Measurements from ENCODE around the gene FAIM2.

FAIM2 gene

DNA sequence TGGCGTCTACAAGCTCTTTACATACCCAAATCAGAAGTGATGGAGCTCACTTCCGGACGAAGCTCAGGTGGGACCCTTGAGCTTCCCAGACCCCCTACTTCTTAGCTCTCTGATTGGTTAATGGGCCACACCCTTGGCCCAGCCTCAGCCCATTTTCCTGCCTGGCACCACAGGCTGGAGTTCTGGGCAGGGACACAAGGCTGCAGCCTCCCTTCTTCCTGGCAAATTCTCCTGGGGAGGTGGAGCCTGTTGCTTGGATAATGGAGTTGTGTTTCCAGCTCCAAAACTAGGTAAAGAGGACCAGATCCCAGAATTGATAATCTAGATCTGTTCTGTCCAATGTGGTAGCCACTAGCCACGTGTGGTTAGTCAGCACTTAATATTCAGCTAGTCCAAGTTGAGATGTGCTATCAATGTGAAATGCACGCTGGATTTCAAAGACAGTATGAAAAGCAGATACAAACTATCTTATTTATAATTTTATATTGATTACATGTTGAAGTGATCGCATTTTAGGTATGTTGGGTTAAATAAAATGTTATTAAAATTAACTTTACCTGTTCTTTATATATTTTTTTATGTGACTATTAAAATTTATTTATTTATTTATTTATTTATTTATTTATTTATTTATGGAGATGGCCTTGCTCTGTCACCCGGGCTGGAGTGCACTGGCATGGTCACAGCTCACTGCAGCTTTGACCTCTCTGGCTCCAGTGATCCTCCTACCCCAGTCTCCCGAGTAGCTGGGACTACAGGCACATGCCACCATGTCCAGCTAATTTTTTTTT, 12.6 kb upstream of the FAIM2 start:
- DNase-seq, result no peak

DNA sequence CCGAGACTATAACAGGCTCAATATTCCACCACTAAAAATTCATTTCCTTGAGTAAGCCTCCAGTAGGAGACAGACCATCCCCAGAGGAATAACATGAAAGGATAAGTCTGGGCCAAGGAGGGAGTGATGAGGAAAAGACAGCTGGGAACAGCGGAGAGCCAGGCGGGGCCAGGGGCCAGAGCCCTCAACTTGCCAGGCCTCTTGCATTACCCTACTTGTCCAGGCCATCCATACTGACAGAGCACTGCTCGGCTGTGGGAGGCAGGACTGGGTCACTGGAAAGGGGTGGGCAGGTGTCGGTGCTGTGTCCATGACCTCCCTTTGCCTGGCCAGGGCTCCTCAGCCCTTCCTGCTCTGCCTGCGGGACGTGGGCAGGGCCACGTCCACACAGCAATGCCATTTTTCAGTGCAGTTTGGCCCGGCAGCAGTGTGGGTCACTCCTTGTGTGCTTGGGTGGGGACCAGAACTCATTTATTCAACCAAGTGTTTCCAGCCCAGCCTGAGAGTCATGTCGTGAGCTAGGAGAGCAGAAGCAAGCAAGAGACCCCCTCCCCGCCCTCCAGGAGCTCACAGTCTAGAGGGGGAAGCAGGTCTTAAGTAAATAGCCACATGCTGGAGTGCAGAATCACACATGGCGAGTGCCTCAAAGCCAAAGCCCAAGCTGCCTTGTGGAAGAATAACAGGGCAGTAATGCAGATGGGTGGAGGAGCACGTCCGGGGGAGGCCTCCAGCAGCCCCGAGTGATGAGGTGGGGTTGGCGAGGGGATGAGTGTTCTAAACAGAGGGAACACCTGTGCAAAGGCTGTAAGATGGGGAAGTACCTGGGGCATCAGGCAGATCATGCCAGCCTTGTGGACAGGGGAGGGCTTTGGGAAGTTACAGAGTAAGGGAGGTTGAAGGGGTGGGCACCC, 8.9 kb upstream of the FAIM2 start:
- DNase-seq, result no peak

DNA sequence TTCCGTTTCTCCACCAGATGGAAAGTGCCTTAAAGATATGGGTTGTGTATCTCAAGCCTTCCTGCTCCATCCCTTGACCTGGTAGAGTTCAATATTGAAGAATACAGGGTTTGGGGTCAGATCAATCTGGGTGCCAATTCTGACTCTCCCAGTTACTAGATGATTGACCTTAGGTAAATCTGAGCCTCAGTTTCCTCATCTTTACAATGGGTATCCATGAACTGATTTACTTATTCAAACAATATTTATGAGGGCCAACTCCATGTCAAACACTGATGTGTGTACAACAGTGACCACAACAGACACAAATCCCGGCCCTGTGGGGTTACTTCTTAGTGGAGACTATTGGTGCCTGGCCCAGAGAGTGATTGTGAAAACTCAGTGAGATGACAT, 7.5 kb upstream of the FAIM2 start:
- DNase-seq, result no peak

DNA sequence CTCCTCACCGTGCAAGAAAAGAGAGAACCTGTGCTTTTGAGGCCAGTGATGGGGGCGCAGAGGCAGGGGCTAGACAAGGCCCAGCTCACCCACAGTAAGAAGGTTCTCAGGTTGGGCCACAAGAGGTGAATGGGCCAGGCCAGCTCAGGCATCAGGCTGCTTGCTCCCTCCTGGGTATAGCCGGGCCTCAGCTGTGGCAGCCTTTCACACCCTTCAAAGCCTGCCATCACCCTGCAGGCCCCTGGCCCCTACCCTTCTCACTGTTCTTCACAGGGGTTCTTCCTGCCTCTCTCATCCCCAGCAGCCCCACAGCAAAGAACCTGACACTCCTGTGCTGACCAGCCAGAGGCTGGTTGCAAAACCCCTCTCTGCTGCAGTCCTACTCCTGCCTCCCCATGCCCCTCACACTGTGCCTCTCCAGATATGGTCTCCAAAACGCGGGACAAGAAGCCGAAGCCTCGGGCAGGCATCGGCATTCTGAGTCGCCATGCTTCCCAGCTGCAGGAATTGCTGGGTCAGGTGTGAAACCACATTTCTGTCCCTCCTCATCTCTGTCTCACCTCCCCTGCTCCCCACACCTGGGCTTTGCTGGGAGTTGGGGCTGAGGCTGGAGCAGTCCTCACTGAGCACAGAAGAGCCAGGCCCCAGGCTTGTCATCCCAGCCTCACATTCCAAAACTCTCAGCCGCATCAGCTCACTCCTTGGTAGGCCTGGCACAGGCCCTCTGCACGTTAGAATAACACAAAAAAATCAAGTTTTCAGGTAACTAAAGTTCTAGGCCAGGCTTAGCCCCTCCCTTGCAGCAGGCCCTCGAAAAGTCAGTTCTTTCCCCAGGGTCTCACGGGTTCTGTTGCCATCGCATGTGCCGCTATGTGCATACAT, 6.9 kb upstream of the FAIM2 start:
- no peak for DNase-seq

DNA sequence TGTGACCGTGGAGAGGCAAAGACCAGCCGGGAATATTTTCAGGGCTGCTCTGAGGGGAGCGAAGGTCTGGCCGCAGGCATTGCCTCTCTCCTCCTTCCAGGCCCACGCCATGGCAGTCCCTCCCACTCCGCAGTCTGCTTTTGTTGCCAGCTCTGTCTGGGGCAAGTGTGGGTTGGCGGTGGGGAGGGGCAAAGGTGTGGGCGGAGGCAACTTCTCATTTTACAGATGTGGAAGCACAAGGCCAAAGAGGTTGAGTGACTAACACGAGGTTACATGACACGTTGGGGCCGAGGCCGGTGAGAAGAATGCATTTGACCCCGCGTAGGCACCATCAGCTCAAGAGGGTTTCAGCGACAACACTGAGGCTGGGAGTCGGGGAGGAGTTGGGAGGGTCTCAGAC, 6.1 kb upstream of the FAIM2 start:
- DNase-seq, result no peak

DNA sequence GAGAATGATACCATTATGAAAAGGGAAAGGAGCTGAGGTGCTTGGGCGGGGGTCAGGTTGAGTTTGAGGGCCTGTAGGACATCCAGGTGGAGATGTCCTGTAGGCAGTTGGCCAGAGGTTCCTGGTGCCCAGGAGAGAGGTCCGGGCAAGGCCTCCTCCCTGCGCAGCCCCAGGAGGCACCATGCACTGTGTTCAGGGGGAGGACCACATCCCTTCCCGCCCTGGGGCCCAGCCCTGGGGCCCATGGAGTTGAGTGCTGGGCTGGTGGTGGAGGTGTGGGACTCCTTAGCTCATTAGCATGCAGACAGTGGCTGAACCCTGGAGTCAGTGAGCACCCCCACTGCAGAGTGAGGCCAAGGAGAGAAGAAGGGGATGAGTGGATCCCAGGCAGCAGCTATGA, 5.7 kb upstream of the FAIM2 start:
- no peak for DNase-seq

DNA sequence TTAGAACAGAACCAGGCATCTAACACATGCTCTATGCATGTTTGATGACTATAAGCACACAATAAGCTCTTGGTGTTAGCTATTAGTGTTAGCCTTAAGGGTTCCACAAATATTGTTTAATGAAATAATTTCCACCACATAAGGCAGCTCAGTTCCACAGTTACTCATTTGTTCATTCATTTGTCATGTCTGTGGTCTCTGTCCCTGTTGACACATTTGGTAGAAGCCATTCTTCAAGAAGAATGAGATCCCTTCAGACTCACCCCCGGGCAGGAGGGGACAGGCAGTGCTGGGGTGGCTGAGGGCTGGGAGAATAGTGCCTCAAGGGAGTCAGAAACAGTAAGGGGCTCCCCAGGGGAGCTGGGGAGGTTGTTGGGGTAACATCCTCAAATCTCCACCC, 3.7 kb upstream of the FAIM2 start:
- no peak for DNase-seq

DNA sequence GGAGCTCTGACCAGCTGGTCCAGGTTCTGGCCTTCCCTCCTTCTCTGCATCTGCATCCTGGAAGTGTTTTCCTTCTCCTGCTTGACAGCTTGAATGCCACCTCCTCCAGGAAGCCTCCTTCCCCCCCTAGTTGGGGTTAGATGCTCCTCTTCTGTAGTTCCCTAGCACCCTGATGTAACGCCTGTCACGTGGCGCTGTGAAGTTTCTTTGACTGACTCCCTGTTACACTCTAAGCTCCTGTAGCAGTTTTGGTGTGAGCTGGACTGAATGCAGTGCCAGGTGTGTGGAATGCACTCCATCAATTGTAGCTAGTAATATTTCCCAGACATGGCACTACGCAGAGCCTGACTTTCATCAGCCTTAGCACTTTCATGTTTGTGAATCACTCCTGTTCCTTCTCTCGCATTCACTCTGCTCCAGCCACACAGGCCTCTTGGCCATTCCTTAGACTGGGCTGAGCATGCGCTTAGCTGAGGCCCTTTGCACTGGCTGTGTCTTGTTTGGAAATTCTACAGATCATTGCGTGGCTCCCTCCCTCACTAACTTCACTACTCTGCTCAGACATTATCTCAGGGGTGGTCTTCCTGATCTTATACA, 2.1 kb upstream of the FAIM2 start:
- no peak for DNase-seq

DNA sequence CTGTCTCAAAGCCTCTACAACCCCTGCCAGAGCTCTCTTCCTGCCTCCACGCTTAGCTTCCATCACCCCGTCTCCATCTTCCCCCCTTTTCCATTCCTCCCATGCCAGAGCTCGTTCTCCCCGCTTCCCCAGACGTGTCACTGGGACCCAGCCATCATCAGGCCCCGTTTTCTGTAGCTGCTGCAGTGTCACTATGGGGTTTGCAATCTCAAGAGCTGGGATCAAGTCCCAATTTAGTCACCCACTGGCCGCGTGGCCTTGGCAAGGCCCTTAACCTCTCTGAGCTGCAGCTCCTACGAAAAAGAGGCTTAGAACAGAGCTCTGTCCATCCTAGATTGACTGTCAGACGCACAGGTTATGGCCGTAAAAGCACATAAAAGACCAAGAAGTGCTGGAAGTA, 901 bp upstream of the FAIM2 start:
- no peak for DNase-seq

DNA sequence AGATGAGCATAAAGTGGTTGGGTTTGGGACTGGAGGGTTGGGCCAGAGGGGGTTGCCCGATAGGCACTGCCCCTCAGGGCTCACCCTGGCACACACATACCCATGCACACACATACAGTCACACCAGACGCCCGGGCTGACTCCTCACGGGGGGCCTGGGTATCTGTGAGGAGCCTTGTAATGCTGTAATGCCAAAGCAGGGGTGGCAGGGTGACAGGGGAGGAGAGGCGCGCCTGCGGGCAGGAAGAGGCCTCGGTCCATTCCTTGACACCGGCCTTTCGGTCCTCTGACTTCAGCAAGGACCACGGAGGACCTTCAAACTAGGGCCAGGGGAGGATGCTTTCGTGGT, 375 bp downstream of the FAIM2 start:
- DNase-seq, result no peak

DNA sequence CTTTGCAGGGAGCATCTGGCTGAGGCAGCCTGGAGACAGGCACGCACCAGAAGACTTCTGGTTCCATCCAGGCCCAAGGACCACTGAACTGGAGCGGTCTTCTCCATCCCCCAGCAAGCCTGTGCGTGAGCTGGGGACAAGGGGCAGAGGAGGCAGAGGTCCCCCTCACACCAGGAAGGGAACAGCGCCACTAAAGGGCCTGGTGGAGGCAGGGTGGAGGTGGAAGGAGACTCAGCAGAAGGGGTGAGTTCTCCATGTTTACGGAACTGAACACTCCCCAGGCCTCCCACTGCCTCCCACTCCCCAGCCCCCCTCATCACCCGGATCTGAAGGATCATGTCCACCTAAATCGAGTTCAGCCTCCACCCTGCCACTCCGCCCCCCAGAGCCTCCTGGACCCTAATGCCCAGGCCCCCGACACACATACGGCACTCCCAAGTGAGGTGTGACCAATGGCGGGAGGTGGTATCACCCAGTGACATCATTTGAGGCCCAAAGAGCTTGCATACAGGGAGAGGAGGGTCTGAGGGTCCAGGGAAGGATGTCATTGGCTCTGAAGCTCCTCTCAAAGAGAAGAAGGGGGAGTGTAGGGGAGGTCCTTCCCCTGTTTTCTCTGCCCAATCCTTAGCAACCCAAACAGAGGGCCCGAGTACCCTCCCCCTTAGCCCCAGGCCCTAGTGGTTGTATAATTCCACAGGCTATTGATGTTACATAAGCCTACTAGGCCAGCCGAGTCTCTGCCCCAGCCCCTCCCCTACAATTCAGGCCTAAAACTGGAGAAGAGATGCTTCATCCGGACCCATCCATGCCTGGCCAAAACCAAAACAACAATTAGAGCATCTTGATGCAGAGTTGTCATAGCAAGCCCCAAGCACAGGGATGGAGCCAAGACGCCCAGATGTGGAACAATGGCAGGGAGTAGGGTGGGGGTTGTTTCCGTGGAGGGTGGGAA, 1.0 kb downstream of the FAIM2 start:
- DNase-seq, result no peak

DNA sequence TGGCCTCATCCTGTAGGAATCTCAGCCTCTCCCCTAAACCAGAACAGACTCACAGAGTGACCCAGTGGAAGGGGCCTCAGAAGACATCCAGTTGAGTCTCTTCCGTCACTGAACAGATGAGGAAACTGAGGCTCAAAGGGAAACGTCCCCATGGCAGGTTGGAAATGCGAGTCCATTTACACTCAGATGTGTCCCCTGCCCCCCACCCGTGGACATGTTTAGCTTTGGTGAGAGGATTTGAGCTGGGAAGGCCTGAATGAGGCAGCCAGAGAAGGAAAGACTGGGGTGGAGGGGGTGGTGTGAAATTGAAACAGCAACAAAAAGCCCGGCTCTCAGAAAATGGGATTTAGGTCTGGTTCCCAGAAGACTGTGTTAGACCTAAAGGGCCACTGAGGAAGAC, 1.7 kb downstream of the FAIM2 start:
- no peak for DNase-seq

DNA sequence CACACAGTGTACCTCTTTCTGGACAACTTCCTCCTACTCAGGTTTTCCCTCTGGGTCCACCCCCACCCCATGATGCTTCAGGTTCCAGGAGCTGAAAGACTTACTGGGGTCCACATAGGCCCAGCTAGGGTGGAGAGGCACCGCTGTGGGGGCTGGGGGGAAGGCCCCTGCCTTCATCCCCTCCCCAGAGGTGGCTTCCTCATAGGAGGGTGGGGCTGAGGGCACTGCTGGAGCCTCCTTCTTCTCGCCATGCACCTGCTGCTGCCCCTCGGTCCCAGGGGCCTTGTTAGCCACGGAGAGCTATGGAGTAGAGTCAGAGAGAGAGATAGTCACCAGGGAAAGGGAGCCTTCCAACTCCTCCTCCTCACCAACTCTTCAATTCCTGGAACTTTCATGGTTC, 2.7 kb downstream of the FAIM2 start:
- DNase-seq, result no peak

DNA sequence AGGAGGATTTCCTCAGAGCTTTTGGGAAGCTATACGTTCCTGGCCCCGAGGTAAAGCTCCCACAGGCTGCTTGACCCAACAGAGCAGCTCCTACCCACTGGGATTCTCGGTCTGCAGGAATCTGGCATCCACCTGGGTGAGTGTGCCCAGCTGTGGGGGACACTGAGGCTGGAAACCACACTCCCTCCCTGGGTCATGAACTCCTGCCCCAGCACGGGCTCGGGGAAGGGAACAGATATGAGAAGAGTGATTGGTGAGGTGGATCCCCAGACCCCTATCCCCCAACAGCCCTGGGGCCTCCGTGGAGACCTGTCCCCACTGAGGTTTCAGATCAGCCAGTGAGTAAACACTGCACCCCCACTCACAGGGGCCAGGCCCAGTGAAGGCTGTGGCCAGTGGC, 3.3 kb downstream of the FAIM2 start:
- DNase-seq, result no peak

DNA sequence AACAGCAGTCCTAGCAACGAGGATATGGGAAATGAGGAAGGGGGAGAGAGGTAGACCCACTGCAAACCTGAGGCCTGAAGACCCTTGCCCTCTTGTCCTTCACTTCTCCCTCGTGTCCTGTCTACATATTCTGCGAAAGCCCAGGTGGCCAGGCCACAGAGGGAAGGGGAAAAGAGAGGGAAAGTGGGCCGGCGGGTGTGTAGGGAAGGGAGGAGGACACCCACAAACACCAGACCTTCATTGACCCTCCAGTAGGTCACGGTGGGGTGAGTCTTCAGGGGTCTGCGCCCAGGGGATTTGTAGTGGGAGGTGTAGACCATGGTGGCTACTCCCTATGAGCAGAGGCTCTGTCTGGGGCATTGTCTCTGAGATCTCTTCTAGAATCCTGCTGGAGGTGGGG, 3.8 kb downstream of the FAIM2 start:
- DNase-seq, result no peak

DNA sequence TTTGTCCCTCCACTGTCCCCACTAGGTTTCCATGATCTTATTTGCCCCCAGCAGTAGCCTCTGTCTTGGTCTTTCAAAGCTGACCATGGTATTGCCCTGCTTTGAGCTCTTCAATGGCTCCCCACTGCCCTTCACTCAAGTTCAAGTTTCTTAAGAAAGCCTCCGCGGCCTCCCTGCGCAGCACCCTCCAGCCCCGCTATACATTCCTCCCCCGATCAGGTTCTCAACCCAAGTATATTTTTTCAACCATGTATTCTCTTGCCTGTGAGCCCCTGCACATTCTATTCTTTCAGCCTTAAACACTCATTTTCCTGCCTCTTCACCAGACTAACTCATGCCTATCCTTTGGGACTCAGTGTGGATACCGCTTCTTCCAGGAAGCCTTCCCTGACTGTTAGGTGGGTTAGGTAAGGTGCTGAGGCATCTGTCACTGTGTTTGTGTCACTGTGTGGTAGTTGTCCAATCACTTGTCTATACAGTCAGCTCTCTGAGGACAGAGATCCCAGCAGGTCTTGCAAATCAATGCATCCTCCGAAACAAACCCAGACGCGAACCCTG, 4.3 kb downstream of the FAIM2 start:
- DNase-seq, result no peak

DNA sequence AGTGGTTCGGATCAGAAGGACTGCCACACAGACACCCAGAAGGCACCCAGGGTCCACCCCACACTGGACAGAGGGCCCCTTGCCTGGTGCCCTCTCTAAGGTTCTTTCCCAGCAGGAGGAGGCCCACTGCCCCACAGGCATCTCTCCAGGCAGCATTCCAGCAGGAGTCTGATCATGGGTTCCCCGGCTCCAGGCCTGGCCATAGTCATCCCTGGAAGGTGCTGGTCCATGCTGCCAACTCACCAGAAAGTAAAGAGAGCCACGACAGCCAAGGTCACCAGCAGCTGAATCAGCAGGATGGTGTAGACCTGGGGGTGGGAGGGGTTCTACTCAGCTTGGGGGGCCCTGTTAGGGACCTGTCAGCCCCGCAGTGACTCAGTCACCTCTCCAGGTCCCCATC, 6.4 kb downstream of the FAIM2 start:
- no peak for DNase-seq

DNA sequence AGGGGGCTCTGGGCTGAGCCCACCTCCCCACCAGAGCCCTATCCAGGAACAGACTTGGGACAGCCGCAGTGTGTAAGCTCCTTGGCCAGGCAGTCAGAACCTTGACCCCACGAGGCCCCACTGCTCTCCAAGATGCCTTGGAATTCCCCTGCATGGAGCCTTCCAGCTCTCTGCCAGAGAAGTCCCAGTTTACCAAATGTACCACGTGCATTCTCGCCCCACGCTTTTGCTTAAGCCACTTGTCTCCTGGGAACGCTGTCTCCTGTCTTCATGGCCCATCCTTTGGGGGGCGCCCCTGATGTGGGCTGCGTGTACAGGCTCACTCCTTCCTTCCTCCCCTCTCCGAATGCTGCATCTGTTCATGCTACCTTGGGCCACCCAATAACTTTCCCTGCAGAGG, 7.9 kb downstream of the FAIM2 start:
- no peak for DNase-seq

DNA sequence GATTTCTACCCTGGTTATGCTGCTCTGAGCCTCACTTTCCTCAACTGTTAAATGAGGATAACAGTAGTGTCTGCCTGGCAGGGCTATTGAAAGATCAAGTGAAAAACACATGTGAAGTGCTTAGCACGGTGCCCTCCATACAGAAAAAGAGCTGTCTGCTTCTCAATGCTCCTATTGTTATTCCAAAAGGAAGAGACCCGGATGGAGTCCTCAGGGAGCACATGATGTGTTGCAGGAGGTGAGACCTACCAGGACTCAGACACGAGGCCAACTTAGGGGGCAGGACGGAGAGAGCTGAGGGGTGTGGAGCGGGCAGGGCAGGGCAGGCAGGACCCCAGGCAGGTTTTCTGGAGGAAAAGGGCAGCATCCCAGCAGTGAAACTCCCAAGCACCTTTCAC, 8.9 kb downstream of the FAIM2 start:
- DNase-seq, result no peak

DNA sequence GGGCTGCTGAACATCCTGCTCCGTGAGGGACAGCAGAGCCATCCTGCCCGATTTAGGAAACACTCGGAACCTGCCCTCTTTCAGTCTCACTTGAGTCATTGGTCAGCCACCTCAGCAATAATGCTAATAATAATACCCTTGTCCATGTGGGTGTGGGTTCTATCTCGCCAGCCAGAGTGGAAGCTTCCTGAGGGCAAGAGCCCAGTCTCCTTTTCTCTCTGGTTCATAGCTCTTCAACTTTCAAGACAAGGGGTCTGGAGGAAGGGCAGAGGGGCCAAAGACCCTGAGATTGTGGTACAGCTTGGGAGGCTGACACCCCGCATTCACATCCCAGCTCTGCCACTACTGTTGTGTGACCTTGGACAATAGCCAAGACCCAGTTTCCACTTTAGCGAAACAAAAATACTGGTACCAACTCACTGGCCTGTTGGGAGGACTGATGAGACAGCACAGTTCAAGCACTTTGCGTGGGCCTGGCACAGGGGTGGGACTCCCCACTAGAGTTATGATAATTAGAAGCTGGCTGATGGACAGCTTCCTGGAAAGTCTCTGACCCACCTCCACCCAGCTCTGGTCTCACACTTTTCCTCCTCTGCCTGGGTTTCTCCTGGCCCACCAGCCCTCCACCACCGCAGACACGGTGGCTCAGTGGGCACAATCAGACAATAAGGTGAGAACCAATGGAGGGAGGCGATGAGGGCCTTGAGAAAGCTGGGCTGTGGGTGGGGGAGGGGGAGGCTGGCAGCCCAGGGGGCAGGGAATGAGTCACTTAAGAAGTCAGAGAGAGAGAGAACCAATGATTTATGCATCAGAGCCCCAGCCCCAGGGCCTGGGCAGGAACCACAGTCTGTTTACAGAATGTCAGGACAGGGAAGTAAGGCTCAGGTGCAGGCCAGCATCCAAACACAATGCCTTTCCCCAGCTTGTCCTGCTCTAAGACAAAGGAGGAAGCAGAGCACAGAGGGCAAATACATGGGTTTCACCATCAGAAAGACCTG, 9.6 kb downstream of the FAIM2 start:
- no peak for DNase-seq
